NB4 (cell line): Measurements from ENCODE around the gene VWA2.

Experiments
- DNase-seq: peaks from one replicate; pipeline ENCODE4 v3.0.0; 2010; ENCODE audit warnings: low read depth
- H3K4me3 ChIP-seq: one replicate; pipeline ENCODE4 v1.5.1; 2011; ENCODE audit warnings: mild to moderate bottlenecking, low read depth, low read length, moderate library complexity
- MYC ChIP-seq: IDR thresholded peaks from 2 replicates; pipeline ENCODE4 v1.6.1; 2011; ENCODE audit warnings: low read depth, low read length
- POLR2A ChIP-seq: IDR thresholded peaks from 2 replicates; pipeline ENCODE4 v1.6.1; 2011; ENCODE audit warnings: mild to moderate bottlenecking; ENCODE audit not compliant: insufficient read length; ENCODE audit errors: extremely low read depth
- TF ChIP-seq, protein P1 (sequence below): IDR thresholded peaks from 2 replicates; pipeline ENCODE4 v1.6.1; 2011; ENCODE audit warnings: low read depth, low read length
- TF ChIP-seq, protein P2 (sequence below): IDR thresholded peaks from one replicate; pipeline ENCODE4 v1.5.1; 2012; ENCODE audit warnings: low read depth, low read length

The VWA2 gene

DNA sequence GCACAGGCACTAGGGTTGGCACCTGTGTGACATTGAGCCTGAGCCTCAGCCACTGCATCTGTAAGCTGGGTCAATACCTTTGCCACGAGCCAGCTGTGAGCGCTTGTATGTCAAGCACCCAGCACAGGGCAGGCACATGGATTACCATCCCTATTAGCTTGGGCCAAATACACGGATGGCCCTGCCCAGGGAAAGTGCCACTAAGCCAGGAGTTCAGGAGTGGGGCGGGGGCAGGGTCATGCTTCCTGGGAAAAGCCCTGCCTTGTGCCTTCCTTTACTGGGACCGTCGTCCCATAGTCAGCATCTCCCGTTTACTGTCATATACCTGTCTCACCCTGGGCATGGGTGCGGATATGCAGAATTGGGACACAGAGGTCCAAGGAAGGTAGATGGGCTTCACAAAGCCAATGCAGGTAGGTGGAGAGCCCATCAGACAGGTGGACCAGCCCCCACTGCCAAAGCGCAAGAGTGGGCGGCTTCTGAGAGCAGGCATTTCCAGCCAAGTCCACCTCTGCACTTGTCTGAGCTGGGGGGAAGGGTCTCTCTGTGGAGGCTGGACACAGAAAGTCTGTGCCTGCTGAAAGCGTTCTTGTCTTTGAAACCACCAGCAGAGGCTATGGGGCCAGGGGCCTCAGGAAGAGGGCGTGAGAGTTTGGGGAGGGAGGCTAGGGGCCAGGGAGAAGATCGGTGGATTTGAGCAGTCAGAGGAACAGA lies 72.6 kb downstream of the VWA2 start:
- no peak overlapping the region for H3K4me3 ChIP-seq
- TF ChIP-seq MYC (no peak), POLR2A (no peak)
- TF ChIP-seq, protein P1, sequence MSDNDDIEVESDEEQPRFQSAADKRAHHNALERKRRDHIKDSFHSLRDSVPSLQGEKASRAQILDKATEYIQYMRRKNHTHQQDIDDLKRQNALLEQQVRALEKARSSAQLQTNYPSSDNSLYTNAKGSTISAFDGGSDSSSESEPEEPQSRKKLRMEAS, result no peak
- TF ChIP-seq, protein P2, sequence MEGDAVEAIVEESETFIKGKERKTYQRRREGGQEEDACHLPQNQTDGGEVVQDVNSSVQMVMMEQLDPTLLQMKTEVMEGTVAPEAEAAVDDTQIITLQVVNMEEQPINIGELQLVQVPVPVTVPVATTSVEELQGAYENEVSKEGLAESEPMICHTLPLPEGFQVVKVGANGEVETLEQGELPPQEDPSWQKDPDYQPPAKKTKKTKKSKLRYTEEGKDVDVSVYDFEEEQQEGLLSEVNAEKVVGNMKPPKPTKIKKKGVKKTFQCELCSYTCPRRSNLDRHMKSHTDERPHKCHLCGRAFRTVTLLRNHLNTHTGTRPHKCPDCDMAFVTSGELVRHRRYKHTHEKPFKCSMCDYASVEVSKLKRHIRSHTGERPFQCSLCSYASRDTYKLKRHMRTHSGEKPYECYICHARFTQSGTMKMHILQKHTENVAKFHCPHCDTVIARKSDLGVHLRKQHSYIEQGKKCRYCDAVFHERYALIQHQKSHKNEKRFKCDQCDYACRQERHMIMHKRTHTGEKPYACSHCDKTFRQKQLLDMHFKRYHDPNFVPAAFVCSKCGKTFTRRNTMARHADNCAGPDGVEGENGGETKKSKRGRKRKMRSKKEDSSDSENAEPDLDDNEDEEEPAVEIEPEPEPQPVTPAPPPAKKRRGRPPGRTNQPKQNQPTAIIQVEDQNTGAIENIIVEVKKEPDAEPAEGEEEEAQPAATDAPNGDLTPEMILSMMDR, result no peak
- no peak for DNase-seq

DNA sequence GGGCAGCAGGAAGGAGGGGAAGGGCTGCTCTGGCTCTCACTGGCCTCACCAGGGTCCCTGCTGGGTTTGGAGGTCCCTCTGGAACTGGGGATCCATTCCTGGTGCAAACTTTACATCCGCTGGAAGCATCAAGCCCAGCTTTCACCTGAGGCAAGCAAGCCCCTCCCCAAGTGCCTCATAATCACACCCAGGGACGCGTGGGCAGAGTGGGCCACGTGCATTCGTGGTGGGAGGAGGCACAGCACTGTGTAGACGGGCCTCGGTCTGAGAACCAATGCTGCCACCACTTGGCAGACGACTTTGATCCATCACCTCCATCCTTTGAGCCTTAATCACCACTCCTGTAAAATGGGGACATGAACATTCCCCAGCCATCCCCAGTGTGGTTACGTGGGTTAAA lies 74.1 kb downstream of the VWA2 start:
- TF ChIP-seq, protein P2, result no peak
- TF ChIP-seq, protein P1, result no peak
- TF ChIP-seq POLR2A (no peak), MYC (no peak)

DNA sequence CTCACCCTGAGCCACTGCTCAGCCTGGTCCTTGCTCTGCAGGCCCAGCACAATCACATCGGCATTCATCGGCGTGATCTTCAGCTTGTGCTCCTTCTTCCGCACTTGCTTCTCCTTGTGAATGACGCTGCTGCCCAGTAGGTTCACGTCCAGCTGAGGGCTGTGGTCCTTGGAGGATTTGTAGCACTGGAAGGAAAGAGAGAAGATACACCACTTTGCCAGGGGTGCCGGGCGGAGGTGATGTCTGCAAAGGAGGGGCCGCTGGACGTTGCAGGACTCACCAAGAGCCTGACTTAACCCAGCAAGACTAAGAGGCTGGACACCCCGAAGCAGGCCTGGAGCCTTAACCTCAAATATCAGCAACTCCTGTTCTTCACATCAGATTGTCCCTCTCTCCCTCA lies 74.8 kb downstream of the VWA2 start:
- TF ChIP-seq, protein P2, result no peak
- TF ChIP-seq, protein P1, result no peak
- TF ChIP-seq MYC (no peak), POLR2A (no peak)
- DNase-seq, result no peak
- no peak overlapping the region for H3K4me3 ChIP-seq

More for the DNA sequence above, 74.1 kb downstream of the VWA2 start:
- no peak for DNase-seq
- no peak overlapping the region for H3K4me3 ChIP-seq

DNA sequence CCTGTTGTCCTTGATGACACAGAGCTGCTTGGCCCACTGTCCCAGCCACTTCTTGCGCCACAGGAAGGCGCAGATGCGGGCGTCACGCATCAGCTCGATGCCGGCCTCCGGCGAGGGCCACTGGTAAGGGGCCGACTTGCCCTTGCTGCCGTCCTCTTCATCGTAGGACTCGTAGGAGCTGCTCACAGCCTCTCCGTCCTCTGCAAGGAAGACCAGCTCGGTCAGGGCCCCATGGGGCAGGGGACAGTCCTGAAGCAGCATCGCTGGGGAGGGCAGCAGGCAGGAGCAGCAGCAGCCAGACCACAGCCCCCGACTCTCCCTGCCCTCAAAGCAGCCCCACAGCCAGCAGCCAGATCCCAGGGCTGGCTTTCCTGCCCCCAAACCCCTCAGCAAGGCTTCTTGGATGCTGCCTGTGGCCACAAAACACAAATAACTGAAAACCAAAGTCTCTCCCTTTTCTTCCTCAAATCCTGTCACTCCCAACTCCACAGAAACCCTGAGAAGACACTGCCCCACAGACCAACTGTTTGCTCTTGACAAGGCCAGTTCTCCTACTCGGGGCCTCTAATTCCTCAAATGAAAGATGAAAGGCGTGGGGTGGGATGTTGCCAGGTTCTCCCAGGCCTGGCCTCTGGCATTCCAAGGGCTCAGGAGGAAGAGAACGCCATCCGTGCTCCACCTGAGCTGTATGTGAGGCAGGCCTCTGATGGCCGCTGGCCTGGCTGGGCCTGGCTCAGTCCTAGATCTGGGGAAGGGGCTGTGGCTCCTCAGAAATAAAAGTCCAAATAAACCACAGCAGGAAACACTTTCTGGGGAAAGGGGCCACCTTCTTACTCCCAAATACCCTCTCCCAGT lies 76.7 kb downstream of the VWA2 start:
- TF ChIP-seq, protein P2, result no peak
- TF ChIP-seq MYC (no peak), POLR2A (no peak)
- TF ChIP-seq, protein P1, result no peak
- no peak for DNase-seq
- no peak overlapping the region for H3K4me3 ChIP-seq

DNA sequence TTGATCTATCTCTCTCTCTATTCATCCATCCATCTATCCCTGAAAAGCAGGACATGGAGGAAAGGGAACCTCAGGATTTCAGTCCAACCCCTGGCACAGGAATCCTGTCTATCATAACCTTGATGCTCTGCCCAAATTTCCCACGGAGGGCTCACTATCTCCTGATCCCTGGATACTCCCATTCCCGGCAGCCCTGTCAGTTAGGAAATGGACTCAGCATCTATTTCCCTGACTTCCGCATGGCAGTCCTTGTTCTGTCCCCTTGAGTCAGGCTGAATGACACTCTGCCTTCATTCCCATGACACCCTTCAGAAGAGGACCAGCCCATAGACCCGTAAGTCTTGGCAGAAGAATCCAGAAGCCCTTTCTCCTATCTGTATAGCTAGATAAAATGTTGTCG lies 77.7 kb downstream of the VWA2 start:
- H3K4me3 ChIP-seq, result no peak overlapping the region
- TF ChIP-seq, protein P1, result no peak
- TF ChIP-seq POLR2A (no peak), MYC (no peak)
- TF ChIP-seq, protein P2, result no peak
- DNase-seq, result no peak
